ENCODE data around the gene PDSS2.

DNA sequence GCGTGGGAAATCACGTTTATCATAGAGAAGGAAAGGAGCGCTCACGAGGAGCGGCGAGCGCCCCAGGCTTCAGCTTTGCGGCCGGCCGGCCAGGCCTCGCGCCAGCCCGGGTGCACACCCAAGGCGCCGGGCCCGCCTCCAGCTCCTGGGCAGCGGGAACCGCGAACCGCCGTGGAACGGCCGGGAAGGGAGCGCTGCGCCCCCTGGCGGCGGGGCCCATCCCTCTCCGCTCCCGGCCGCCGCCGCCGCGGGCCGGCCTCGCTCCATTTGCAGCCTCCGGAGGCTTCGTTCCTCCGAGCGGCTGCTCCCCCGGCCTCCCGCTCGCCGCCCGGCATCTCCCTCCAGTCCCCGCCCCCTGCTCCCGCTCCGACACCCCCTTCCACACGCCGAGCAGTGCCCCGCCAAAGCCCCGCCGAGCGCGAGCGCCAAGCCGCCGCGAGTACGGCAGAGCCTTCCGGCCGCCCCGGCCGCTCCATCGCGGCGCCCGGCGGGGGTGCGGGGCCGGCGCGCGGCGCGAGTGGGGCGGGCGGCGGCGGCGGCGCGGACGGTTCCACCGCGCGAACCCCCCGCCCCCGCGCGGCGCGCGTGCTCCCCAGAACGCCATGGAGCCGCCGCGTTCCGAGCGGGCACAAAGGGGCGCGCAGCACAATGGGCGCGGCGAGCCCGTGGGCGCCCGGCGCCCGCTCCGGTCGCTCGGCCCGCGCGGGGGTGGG, 345.0 kb downstream of the PDSS2 start:
- TF ChIP-seq POLR2A (IDR thresholded peaks at IDR 0.05; ENCODE audit: low read length) (peak; percentile 14), GATA1 (IDR thresholded peaks at IDR 0.05; ENCODE audit: low read depth, low read length) (no peak)
